Measurements from ENCODE around the gene TMEM253.

The TMEM253 gene

GRCh38 chr14:21089877-21090193, 11.0 kb upstream of the TMEM253 start:
- DNase-seq (ENCODE audit: low read depth in 2 of 2) = no peak

GRCh38 chr14:21090194-21090939, 10.5 kb upstream of the TMEM253 start:
- no peak for DNase-seq (ENCODE audit: low read depth in 2 of 2)

- DNase-seq (ENCODE audit: low read depth in 2 of 2) = no peak
Measured at GRCh38 chr14:21090940-21091663, 9.8 kb upstream of the TMEM253 start.

- DNase-seq (ENCODE audit: low read depth in 2 of 2) = no peak
Measured at GRCh38 chr14:21091821-21092272, 9.0 kb upstream of the TMEM253 start.

- DNase-seq (ENCODE audit: low read depth in 2 of 2) = no peak
Measured at GRCh38 chr14:21092273-21093011, 8.4 kb upstream of the TMEM253 start.

- DNase-seq (ENCODE audit: low read depth in 2 of 2) = no peak
Measured at GRCh38 chr14:21093018-21093417, 7.8 kb upstream of the TMEM253 start.

- DNase-seq (ENCODE audit: low read depth in 2 of 2) = no peak
Measured at GRCh38 chr14:21093769-21094681, 6.8 kb upstream of the TMEM253 start.

- DNase-seq (ENCODE audit: low read depth in 2 of 2) = no peak
Measured at GRCh38 chr14:21095430-21096205, 5.2 kb upstream of the TMEM253 start.

- DNase-seq (ENCODE audit: low read depth in 2 of 2) = no peak
Measured at GRCh38 chr14:21096438-21096837, 4.4 kb upstream of the TMEM253 start.

- no peak for DNase-seq (ENCODE audit: low read depth in 2 of 2)
Measured at GRCh38 chr14:21096978-21097635, 3.8 kb upstream of the TMEM253 start.

GRCh38 chr14:21097636-21098075, 3.2 kb upstream of the TMEM253 start:
- DNase-seq (ENCODE audit: low read depth in 2 of 2) = no peak

GRCh38 chr14:21098076-21098891, 2.6 kb upstream of the TMEM253 start, which contains the start of gene ZNF219:
Gene ZNF219, minus strand, starts transcription at chr14:21098655. Its CDS starts 5,064 bp downstream, at chr14:21093591.
- DNase-seq (ENCODE audit: low read depth in 2 of 2) = no peak

- no peak for DNase-seq (ENCODE audit: low read depth in 2 of 2)
Measured at GRCh38 chr14:21098892-21099595, 1.8 kb upstream of the TMEM253 start.

- no peak for DNase-seq (ENCODE audit: low read depth in 2 of 2)
Measured at GRCh38 chr14:21099596-21099985, 1.3 kb upstream of the TMEM253 start.

GRCh38 chr14:21101802-21102413, 1.0 kb downstream of the TMEM253 start:
- DNase-seq (ENCODE audit: low read depth in 2 of 2) = no peak

GRCh38 chr14:21102521-21103410, 1.9 kb downstream of the TMEM253 start:
- no peak for DNase-seq (ENCODE audit: low read depth in 2 of 2)

- DNase-seq (ENCODE audit: low read depth in 2 of 2) = no peak
Measured at GRCh38 chr14:21103411-21103709, 2.5 kb downstream of the TMEM253 start.

Data from fibroblast of skin of left biceps (primary cell).